Measurements from ENCODE around the gene MUC22.
"Not testable (repeated sequence)": the region's sequence is repeated elsewhere in the genome, so short reads cannot be mapped to it uniquely, and the experiment has no call there.

The MUC22 gene

DNA sequence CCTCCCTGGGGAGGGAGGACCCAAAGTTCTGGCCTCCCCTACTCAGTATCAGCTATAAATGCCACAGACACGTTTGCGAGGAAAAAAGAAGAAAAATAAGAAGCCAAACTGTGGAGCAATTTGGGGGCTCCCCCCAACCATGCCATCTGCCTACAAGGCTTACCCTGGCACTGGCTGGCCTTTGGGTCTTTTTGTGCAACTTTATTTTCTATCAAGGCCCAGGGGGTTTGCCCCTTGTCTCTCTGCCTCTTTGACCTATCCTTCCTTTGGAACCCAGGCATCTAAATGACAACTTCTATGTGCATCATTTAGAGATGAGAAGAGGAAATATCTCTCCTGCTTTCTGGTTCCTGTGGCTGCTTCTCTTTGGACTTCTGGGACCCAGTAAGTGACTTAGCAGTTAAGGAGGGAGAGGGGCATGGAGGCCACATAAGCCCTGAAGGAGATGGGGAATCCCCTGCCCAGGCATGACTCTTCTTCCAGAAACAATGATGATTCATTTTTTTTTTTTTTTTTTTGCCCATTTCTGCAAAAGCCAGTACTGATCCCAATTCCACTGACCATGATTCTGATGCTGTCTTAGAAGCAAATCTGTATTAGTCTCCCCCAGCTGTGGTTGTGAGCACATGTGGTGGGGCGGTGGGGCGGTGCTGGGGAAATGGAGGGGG is at the start of gene MUC22:
Gene MUC22, plus strand, starts transcription at position 82 of the 668 bp plus-strand sequence. Its CDS starts 233 bp downstream, at position 315.
- in situ Hi-C loops (cut with HindIII; ENCODE audit: low pct_unique_long_range_greater_than_20kb, low sequenced_read_pairs): no loop called here
- DNase-seq (ENCODE audit: low read depth in 1 of 2, low spot score in 1 of 2): no peak
- no peak for TF ChIP-seq JUND (IDR thresholded peaks at IDR 0.05; ENCODE audit: low read depth)

DNA sequence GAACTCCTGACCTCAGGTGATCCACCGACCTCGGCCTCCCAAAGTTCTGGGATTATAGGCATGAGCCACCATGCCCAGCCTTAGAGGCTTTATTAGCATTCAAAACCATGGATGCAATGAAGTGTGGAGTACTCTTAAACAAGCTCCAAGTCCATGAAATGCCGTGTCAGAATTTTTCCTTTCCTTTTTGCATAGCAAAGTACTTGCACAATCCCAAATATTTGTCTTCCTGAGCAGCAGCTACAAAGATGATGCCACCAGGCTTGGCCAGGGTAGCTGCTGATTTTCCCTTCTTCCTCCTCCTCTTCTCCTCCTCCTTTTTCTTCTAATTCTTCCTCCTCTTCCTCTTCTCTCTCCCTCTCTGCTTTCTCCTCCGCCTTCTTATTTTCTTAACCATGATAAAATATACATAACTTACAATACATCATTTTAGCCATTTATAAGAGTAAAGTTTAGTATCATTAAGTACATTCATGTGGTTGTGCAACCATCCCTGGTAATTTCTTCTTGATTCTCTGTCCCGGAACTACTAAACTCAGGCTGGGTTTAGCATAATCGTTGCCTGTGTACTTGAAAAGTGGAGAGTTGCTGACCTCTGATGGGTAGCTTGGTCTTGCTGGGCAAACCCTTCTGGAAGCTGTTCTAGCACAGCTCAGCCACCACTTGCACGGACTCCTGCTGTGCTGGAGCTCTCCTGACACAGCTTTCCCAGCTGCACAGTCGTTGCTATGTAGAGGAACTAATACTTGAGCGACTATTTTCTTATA is 49.2 kb upstream of the MUC22 start:
- TF ChIP-seq JUND (IDR thresholded peaks at IDR 0.05; ENCODE audit: low read depth): no peak
- peak in 1 of 2 experiments; percentile 56 for DNase-seq (ENCODE audit: low read depth in 1 of 2, low spot score in 1 of 2)
- in situ Hi-C loops (cut with HindIII; ENCODE audit: low pct_unique_long_range_greater_than_20kb, low sequenced_read_pairs): no loop called here

DNA sequence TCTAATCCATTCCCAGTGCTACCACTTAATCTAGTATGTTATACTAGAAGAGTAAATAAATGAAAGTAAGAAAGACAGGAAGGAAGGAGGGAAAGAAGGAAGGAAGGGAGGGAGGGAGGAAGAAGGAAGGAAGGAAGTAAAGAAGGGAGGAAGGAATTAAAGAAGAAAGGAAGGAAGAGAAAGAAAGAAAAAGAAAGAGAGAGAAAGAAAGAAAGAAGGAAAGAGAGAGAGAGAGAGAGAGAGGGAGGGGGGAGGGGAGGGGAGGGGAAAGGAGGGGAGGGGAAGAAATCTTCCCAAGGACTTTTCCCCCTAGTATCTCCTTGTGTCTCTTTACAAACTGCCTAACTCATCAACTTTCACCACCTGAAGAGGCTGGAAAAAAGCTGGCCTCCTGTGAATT is 47.6 kb upstream of the MUC22 start:
- in situ Hi-C loops (cut with HindIII; ENCODE audit: low pct_unique_long_range_greater_than_20kb, low sequenced_read_pairs): no loop called here
- no peak for TF ChIP-seq JUND (IDR thresholded peaks at IDR 0.05; ENCODE audit: low read depth)
- no peak for DNase-seq (ENCODE audit: low read depth in 1 of 2, low spot score in 1 of 2)

GRCh38 chr6:30963641-30964040 is 46.6 kb upstream of the MUC22 start:
- DNase-seq (ENCODE audit: low read depth in 1 of 2, low spot score in 1 of 2): no peak
- in situ Hi-C loops (cut with HindIII; ENCODE audit: low pct_unique_long_range_greater_than_20kb, low sequenced_read_pairs): no loop called here
- no peak for TF ChIP-seq JUND (IDR thresholded peaks at IDR 0.05; ENCODE audit: low read depth)

GRCh38 chr6:30964075-30964474 is 46.2 kb upstream of the MUC22 start:
- in situ Hi-C loops (cut with HindIII; ENCODE audit: low pct_unique_long_range_greater_than_20kb, low sequenced_read_pairs): no loop called here
- DNase-seq (ENCODE audit: low read depth in 1 of 2, low spot score in 1 of 2): no peak
- no peak for TF ChIP-seq JUND (IDR thresholded peaks at IDR 0.05; ENCODE audit: low read depth)

DNA sequence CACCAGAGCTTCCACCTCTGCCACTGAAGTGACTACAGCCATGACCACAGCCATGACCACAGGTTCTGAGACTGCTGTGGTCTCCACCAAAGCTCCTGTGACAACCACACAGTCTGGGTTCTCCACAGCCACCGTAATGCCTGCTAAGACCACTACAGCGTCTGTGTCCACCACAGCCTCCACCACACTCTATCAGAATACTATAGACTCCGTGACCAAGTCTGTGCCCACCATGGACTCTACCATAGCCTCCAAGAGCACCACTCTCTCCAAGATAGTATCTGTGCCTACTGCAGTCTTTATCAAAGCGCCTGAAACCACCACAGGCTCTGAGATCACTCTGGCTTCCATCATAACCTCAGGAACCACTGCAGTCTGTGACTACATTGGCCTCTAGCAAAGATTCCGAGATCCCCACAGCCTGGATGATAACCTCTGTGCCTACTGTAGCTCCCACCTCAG is 45.1 kb upstream of the MUC22 start:
- in situ Hi-C loops (cut with HindIII; ENCODE audit: low pct_unique_long_range_greater_than_20kb, low sequenced_read_pairs): no loop called here
- no peak for DNase-seq (ENCODE audit: low read depth in 1 of 2, low spot score in 1 of 2)
- TF ChIP-seq JUND (IDR thresholded peaks at IDR 0.05; ENCODE audit: low read depth): no peak

- no peak for TF ChIP-seq JUND (IDR thresholded peaks at IDR 0.05; ENCODE audit: low read depth)
- no peak for DNase-seq (ENCODE audit: low read depth in 1 of 2, low spot score in 1 of 2)
- in situ Hi-C loops (cut with HindIII; ENCODE audit: low pct_unique_long_range_greater_than_20kb, low sequenced_read_pairs): no loop called here
Measured at GRCh38 chr6:30966154-30966553, 44.1 kb upstream of the MUC22 start.

DNA sequence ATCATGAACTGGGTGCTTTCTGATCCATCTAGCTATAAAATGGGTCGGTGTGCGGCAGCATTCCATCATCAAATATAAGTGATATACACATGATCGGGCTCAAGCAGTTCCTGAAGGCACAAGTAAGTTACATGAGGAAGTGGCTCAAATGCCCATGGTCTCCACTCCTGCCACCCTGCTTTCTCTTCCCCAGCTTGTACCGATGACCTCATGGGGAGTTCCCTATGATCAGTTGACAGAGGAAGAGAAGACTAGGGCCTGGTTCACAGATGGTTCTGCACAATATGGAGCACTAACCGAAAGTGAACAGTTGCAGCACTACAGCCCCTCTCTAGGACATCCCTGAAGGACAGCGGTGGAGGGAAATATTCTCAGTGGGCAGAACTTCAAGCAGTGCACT is 41.1 kb upstream of the MUC22 start:
- DNase-seq (ENCODE audit: low read depth in 1 of 2, low spot score in 1 of 2); in situ Hi-C loops (cut with HindIII; ENCODE audit: low pct_unique_long_range_greater_than_20kb, low sequenced_read_pairs): not testable (repeated sequence)

- in situ Hi-C loops (cut with HindIII; ENCODE audit: low pct_unique_long_range_greater_than_20kb, low sequenced_read_pairs): no loop called here
- DNase-seq (ENCODE audit: low read depth in 1 of 2, low spot score in 1 of 2): no peak
- TF ChIP-seq JUND (IDR thresholded peaks at IDR 0.05; ENCODE audit: low read depth): no peak
Measured at GRCh38 chr6:30970946-30971345, 39.3 kb upstream of the MUC22 start.

GRCh38 chr6:30972816-30973215 is 37.5 kb upstream of the MUC22 start:
- in situ Hi-C loops (cut with HindIII; ENCODE audit: low pct_unique_long_range_greater_than_20kb, low sequenced_read_pairs): no loop called here
- no peak for DNase-seq (ENCODE audit: low read depth in 1 of 2, low spot score in 1 of 2)
- no peak for TF ChIP-seq JUND (IDR thresholded peaks at IDR 0.05; ENCODE audit: low read depth)

GRCh38 chr6:30974490-30975252 is 35.6 kb upstream of the MUC22 start:
- in situ Hi-C loops (cut with HindIII; ENCODE audit: low pct_unique_long_range_greater_than_20kb, low sequenced_read_pairs): no loop called here
- DNase-seq (ENCODE audit: low read depth in 1 of 2, low spot score in 1 of 2): no peak
- TF ChIP-seq JUND (IDR thresholded peaks at IDR 0.05; ENCODE audit: low read depth): no peak

- no peak for DNase-seq (ENCODE audit: low read depth in 1 of 2, low spot score in 1 of 2)
- TF ChIP-seq JUND (IDR thresholded peaks at IDR 0.05; ENCODE audit: low read depth): no peak
- in situ Hi-C loops (cut with HindIII; ENCODE audit: low pct_unique_long_range_greater_than_20kb, low sequenced_read_pairs): no loop called here
Measured at GRCh38 chr6:30979141-30979540, 31.1 kb upstream of the MUC22 start.

DNA sequence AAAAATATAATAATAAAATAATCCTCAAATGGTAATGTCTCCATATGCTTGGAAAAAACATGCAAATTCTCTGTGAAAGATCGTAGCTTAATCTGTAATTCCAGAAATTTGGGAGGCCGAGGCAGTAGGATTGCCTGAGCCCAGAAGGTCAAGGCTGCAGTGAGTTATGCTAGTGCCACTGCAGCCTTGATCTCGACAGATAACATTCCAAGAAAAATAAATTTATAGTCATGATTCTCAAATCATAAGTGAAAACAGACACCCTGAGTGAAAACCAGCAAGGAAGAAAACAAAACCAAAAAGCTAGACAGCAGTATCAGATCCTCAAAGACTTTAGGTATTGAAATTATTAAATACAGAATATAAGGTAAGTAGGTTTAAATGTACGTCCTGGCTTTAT is 30.6 kb upstream of the MUC22 start:
- no peak for DNase-seq (ENCODE audit: low read depth in 1 of 2, low spot score in 1 of 2)
- no peak for TF ChIP-seq JUND (IDR thresholded peaks at IDR 0.05; ENCODE audit: low read depth)
- in situ Hi-C loops (cut with HindIII; ENCODE audit: low pct_unique_long_range_greater_than_20kb, low sequenced_read_pairs): no loop called here

Data from T47D (cell line).